Erythroblast (primary cell): ENCODE results near the gene ALKBH6.

Source experiments
- DNase-seq, 2 experiments: peaks; one replicate each; lab custom pipeline; 2025; lab: John Stamatoyannopoulos, UW
- GATA1 ChIP-seq: IDR thresholded peaks from 2 replicates; pipeline ENCODE4 v1.6.1; 2011; ENCODE audit warnings: low read depth, mild to moderate bottlenecking, control low read depth, low read length, moderate library complexity
- POLR2A ChIP-seq: IDR thresholded peaks from 2 replicates; pipeline ENCODE4 v1.6.1; 2011; ENCODE audit warnings: mild to moderate bottlenecking, low read length

Gene ALKBH6

GRCh38 chr19:36014012-36014924, at the start of gene ALKBH6:
TSS of gene ALKBH6 (minus strand) at chr19:36014213. CDS start at chr19:36013397, 816 bp downstream.
- TF ChIP-seq GATA1 (no peak), POLR2A (peak; percentile 75)
- DNase-seq: peak; percentile 99

GRCh38 chr19:36061367-36061766, 47.4 kb upstream of the ALKBH6 start:
- no peak for DNase-seq
- TF ChIP-seq GATA1: no peak
- no peak for TF ChIP-seq POLR2A

- TF ChIP-seq POLR2A: no peak
- no peak for TF ChIP-seq GATA1
- DNase-seq: peak; percentile 30 to 37
Measured at GRCh38 chr19:36060430-36060829, 46.4 kb upstream of the ALKBH6 start.

GRCh38 chr19:36059180-36059910, 45.3 kb upstream of the ALKBH6 start:
- TF ChIP-seq GATA1 (no peak), POLR2A (no peak)
- no peak for DNase-seq

- DNase-seq: no peak
- TF ChIP-seq GATA1 (no peak), POLR2A (no peak)
Measured at GRCh38 chr19:36058481-36059179, 44.6 kb upstream of the ALKBH6 start.

GRCh38 chr19:36054733-36055686, 41.0 kb upstream of the ALKBH6 start, which contains the start of gene WDR62:
TSS of gene WDR62 (plus strand) at chr19:36054897. CDS start at chr19:36054972, 75 bp downstream.
- peak; percentile 97 to 99 for DNase-seq
- TF ChIP-seq POLR2A (peak; percentile 75), GATA1 (no peak)

- TF ChIP-seq GATA1 (no peak), POLR2A (peak; percentile 82)
- peak; percentile 100 for DNase-seq
Measured at GRCh38 chr19:36054119-36054732, 40.2 kb upstream of the ALKBH6 start, which contains the start of gene THAP8. TSS of gene THAP8 (minus strand) at chr19:36054285. CDS start at chr19:36054217, 68 bp downstream.

GRCh38 chr19:36051637-36052036, 37.6 kb upstream of the ALKBH6 start:
- no peak for DNase-seq
- TF ChIP-seq GATA1 (no peak), POLR2A (no peak)

- TF ChIP-seq POLR2A (no peak), GATA1 (no peak)
- DNase-seq: no peak
Measured at GRCh38 chr19:36051236-36051635, 37.2 kb upstream of the ALKBH6 start.

GRCh38 chr19:36049080-36049698, 35.2 kb upstream of the ALKBH6 start:
- no peak for TF ChIP-seq GATA1
- no peak for TF ChIP-seq POLR2A
- DNase-seq: no peak

- DNase-seq: no peak
- no peak for TF ChIP-seq POLR2A
- TF ChIP-seq GATA1: no peak
Measured at GRCh38 chr19:36047835-36048234, 33.8 kb upstream of the ALKBH6 start.

- no peak for DNase-seq
- TF ChIP-seq POLR2A (no peak), GATA1 (no peak)
Measured at GRCh38 chr19:36046443-36047050, 32.5 kb upstream of the ALKBH6 start.

GRCh38 chr19:36043952-36044351, 29.9 kb upstream of the ALKBH6 start:
- TF ChIP-seq POLR2A (no peak), GATA1 (no peak)
- no peak for DNase-seq
